Activated T-helper 2 cell treated with anti-CD3 and anti-CD28 coated beads, Interferon-gamma antibody, Interleukin-2, Interleukin-4, amounts not matched to agents 10 μg/mL and 5 μg/mL and 100 μg/mL, durations not matched to agents 14 hours and 24 hours and 36 hours (primary cell): ENCODE results near the gene PGAP6. TPM values are rescaled to one million over a fixed set of nuclear protein-coding genes. Genes with fewer than 3 reads are reported as not detected.
A peak's percentile ranks its signal among the peaks of the same experiment; 100 is the strongest.
"Not testable (repeated sequence)": the region's sequence is repeated elsewhere in the genome, so short reads cannot be mapped to it uniquely, and the experiment has no call there.

ENCODE experiments used
- DNase-seq: peaks from one replicate; pipeline ENCODE4 v3.0.0; 2021; ENCODE audit warnings: low spot score
- H3K27ac Mint-ChIP-seq: one replicate; pipeline ENCODE4 v1.8.0; 2021; ENCODE audit warnings: mixed read lengths
- H3K27me3 Mint-ChIP-seq: one replicate; pipeline ENCODE4 v1.8.0; 2021; ENCODE audit warnings: low read depth, mixed read lengths
- H3K36me3 Mint-ChIP-seq: one replicate; pipeline ENCODE4 v1.8.0; 2021; ENCODE audit warnings: low read depth, mixed read lengths
- H3K4me1 Mint-ChIP-seq: one replicate; pipeline ENCODE4 v1.8.0; 2021; ENCODE audit warnings: low read depth, mixed read lengths
- H3K4me3 Mint-ChIP-seq: one replicate; pipeline ENCODE4 v1.8.0; 2021; ENCODE audit warnings: low read depth, mild to moderate bottlenecking, moderate library complexity, mixed read lengths
- H3K9me3 Mint-ChIP-seq: one replicate; pipeline ENCODE4 v1.8.0; 2021; ENCODE audit warnings: mixed read lengths
- intact Hi-C: fragments of 100-400 bp; cut with micrococcal nuclease; formaldehyde crosslinking; loops from one replicate; pipeline ENCODE4 v1.15.1; 2023
- total RNA-seq: library from RNA; stranded (reverse); gene quantifications from 2 replicates; pipeline ENCODE4 v1.2.3, GENCODE V29; 2022

The PGAP6 gene
- total RNA-seq, 1 donor from 2014 or later: 34.3 TPM

DNA sequence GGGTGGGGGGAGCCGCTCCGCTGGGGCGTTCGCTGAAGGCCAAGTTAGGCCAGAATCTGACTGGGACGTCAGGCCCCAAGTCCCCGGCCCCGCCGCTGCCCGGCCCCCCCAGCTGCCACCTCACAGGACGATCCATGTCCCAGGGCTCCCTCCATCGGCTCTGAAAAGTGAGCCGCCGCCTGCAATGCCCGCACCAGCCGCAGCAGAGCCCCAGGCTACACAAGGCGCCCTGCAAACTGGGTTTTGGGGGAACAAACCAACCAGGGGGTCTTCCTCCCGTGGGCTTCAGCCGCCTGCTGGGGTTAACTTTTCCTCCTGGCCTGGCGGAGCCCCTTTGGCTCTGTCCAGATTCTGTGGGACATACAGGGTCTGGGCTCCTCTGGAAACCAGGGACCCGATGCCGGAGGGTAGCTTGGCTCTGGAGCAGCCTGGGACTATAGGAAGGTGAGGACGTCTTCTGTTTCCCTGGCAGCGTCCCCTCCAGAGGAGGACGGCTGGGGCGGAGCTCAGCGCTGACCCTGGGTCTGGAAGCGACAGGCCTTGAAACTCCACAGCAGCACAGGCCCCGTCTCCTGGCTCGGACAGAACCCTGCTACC, 16.1 kb upstream of the PGAP6 start:
- H3K36me3 Mint-ChIP-seq: no peaks in the 10 kb centered on the region
- peak overlapping the region; percentile 69 for H3K4me3 Mint-ChIP-seq
- peaks cover 14% of the 10 kb centered on the region for H3K4me1 Mint-ChIP-seq
- H3K27ac Mint-ChIP-seq: peak overlapping the region; percentile 33
- H3K27me3 Mint-ChIP-seq: peaks cover 8% of the 10 kb centered on the region
- no peak for DNase-seq
- intact Hi-C loops: loop anchor here (10.0 kb wide), 1 partner anchor 127 kb away; the partner anchor contains the start of gene CAPN15
- no peaks in the 10 kb centered on the region for H3K9me3 Mint-ChIP-seq

DNA sequence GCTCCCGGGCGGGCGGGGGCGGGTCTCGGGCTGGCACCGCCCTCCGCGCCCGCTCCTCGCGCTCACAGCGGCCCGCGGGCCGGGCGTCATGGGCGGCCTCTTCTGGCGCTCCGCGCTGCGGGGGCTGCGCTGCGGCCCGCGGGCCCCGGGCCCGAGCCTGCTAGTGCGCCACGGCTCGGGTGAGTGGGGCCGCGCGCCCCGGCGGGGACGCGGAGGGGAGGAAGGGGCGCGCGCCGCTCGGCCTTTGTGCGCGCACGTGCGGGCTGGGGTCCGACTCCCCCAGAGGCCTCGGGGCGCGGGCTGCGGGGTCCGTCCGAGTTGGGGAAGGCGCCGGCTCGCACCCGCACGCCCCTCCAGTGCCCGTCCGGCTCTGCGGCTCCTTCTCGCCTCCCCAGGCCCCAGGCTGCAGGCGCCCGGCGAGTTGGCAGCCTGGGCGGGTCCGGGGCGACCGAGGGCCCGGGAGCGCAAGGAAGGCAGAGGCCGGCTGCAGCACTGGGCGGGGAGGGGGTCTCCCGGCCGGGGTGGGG, 15.4 kb upstream of the PGAP6 start, which contains the start of gene NME4:
Gene NME4 (plus strand): TSS at position 65 of the 527 bp plus-strand sequence. CDS start 24 bp downstream, at position 89.
- no peak for DNase-seq
- Mint-ChIP-seq H3K36me3 (no peaks in the 10 kb centered on the region), H3K27me3 (peaks cover 8% of the 10 kb centered on the region), H3K9me3 (no peaks in the 10 kb centered on the region), H3K4me3 (peak within 1 kb of the TSS; percentile 87), H3K27ac (peak within 1 kb of the TSS; percentile 79), H3K4me1 (peaks cover 14% of the 10 kb centered on the region)
- intact Hi-C loops: loop anchor here (10.0 kb wide), 1 partner anchor 128 kb away; the partner anchor contains the start of gene CAPN15

DNA sequence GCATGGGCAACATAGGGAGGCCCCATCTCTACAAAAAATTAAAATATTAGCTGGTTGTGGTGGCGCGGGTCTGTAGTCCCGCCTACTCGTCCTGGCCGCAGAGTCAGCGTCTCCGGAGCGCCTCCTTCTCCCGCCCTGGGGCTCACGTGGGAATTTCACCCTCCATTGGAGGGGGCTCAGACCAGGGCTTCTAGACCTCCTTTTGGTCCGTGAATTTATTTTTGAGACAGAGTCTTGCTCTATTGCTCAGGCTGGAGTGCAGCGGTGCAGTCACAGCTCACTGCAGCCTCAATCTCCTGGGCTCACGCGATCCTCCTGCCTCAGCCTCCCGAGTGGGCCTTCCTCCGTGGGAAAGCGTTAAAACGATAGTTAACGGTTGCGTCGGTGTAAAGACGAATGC, 14.8 kb upstream of the PGAP6 start:
- Mint-ChIP-seq H3K27ac (peak overlapping the region; percentile 79), H3K9me3 (no peaks in the 10 kb centered on the region), H3K27me3 (peaks cover 8% of the 10 kb centered on the region), H3K4me3 (peak overlapping the region; percentile 87), H3K36me3 (no peaks in the 10 kb centered on the region), H3K4me1 (peaks cover 14% of the 10 kb centered on the region)
- intact Hi-C loops: loop anchor here (10.0 kb wide), 1 partner anchor 128 kb away; the partner anchor contains the start of gene CAPN15
- DNase-seq: no peak

DNA sequence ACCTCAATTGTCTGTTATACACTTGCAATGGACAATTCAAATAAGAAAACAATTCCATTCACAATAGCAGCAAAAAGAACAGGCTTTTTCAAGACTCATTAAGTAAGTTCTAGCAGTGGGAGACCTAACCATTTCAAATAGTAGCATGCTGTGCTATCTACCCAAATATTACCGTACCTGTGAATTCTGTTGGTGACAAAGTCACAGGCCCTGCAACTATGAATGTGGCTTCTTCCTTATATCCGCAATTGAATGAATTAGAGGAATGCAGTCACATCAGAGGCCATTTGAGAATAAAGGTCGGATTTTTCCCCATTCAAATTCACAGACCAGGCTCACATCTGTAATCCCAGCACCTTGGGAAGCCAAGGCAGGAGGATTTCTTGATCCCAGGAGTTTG, 14.4 kb upstream of the PGAP6 start:
- Mint-ChIP-seq H3K4me1 (peaks cover 14% of the 10 kb centered on the region), H3K9me3 (no peaks in the 10 kb centered on the region), H3K27me3 (peaks cover 8% of the 10 kb centered on the region), H3K27ac (no peak overlapping the region), H3K4me3 (peak overlapping the region; percentile 87), H3K36me3 (no peaks in the 10 kb centered on the region)
- intact Hi-C loops: loop anchor here (10.0 kb wide), 1 partner anchor 129 kb away; the partner anchor contains the start of gene CAPN15
- DNase-seq: no peak

DNA sequence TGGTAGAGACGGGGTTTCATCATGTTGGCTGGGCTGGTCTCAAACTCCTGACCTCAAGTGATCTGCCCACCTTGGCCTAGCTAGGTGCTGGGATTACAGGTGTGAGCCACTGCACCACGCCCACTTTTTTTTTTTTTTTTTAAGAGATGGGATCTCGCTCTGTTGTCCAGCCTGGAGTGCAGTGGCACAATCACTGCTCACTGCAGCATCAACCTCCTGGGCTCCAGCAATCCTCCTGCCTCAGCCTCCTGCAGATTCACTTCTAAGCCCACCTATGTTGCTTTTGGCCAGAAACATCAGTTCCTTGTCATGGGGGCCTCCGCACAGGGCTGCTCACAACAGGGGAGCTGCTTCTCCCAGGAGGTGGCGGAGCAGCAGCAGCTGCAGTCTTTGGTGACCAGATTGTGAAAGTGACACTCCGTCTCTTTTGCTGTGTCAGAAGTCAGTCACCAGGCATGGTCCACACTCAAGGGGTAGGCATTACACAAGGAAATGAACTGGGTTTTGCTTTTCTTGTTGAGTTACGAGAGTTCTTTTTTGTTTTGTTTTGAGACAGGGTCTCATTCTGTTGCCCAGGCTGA, 10.8 kb upstream of the PGAP6 start:
- intact Hi-C loops: loop anchor here (1.0 to 10.0 kb wide), 2 partner anchors 95 to 132 kb away; partner anchors contain the start of gene CAPN15
- peaks cover 4% of the 10 kb centered on the region for H3K4me1 Mint-ChIP-seq
- no peak overlapping the region for H3K4me3 Mint-ChIP-seq
- DNase-seq: no peak
- no peak overlapping the region for H3K27ac Mint-ChIP-seq
- H3K27me3 Mint-ChIP-seq: peaks cover 8% of the 10 kb centered on the region
- H3K9me3 Mint-ChIP-seq: no peaks in the 10 kb centered on the region
- H3K36me3 Mint-ChIP-seq: no peaks in the 10 kb centered on the region

DNA sequence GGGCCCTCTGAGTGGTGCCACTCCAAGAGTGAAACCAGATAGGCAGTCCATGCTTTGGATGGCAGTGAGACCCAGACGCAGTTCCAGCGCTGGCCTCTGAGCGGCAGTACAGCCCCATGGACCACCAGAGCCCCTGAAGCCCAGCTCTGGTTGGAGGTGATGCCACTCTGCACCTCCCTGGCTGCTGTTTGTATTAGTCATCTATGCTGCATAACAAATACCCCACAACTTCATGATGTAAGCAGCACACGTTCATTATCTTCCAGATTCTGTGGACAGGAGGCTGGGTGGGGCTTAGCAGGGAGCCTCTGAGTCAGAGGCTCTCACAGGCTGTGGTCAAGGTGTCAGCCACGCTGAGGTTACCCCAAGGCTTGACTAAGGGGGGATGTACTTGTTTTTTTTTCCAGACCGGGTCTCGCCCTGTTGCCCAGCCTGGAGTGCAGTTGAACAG, 10.1 kb upstream of the PGAP6 start:
- Mint-ChIP-seq H3K9me3 (no peaks in the 10 kb centered on the region), H3K27me3 (peaks cover 8% of the 10 kb centered on the region), H3K36me3 (no peaks in the 10 kb centered on the region), H3K4me1 (peaks cover 4% of the 10 kb centered on the region), H3K27ac (no peak overlapping the region), H3K4me3 (no peak overlapping the region)
- intact Hi-C loops: loop anchor here (1.0 to 10.0 kb wide), 2 partner anchors 95 to 133 kb away; partner anchors contain the start of gene CAPN15
- DNase-seq: peak; percentile 56

DNA sequence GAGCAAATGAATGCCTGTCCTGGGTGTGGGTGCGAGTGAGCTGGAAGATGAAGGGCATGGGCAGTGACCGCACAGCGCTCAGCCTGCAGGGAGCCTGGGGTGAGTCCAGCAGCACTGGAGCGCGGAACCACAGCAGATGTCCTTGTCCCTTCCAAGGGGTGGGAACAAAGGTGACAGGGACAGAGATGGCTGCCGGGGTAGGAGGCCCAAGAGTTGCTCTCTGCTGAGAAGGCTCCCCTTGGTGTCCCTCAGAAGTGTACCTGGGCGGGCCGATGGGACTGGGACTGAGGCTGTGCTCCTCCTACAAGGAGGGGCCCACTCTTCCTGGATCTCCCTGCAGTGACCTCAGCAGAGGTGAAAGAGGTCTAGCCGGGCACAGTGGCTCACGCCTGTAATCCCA, 7.6 kb upstream of the PGAP6 start:
- no peaks in the 10 kb centered on the region for H3K4me1 Mint-ChIP-seq
- no peaks in the 10 kb centered on the region for H3K9me3 Mint-ChIP-seq
- DNase-seq: no peak
- intact Hi-C loops: no loop called here
- H3K27me3 Mint-ChIP-seq: no peaks in the 10 kb centered on the region
- no peak overlapping the region for H3K4me3 Mint-ChIP-seq
- no peaks in the 10 kb centered on the region for H3K36me3 Mint-ChIP-seq
- no peak overlapping the region for H3K27ac Mint-ChIP-seq

DNA sequence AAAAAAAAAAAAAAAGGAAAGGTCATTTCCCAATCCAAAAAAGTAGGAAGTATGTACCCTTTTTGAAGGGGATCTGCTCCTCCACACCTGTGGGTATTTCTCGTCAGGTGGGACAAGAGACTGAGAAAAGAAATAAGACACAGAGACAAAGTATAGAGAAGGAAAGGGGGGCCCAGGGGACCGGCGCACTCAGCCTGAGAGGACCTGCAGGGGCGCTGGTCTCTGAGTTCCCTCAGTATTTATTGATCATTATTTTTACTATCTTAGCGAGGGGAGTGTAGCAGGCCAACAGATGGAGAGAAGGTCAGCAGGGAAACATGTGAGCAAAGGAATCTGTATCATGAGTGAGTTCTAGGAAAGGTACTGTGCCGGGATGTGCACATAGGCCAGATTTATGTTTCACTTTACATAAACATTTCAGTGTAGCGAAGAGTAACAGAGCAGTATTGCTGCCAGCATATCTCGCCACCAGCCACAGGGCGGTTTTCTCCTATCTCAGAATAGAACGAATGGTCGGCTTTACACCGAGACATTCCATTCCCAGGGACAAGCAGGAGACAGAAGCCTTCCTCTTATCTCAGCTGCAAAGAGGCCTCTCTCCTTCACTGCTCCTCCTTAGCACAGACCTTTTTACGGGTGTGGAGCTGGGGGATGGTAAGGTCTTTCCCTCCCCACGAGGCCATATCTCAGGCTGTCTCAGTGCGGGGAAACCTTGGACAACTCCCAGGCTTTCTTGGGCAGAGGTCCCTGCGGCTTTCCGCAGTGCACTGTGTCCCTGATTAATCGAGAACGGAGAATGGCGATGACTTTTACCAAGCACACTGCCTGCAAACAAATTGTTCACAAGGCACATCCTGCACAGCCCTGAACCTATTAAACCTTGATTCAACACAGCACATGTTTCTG, 6.2 kb upstream of the PGAP6 start:
- not testable (repeated sequence) for H3K9me3 Mint-ChIP-seq

DNA sequence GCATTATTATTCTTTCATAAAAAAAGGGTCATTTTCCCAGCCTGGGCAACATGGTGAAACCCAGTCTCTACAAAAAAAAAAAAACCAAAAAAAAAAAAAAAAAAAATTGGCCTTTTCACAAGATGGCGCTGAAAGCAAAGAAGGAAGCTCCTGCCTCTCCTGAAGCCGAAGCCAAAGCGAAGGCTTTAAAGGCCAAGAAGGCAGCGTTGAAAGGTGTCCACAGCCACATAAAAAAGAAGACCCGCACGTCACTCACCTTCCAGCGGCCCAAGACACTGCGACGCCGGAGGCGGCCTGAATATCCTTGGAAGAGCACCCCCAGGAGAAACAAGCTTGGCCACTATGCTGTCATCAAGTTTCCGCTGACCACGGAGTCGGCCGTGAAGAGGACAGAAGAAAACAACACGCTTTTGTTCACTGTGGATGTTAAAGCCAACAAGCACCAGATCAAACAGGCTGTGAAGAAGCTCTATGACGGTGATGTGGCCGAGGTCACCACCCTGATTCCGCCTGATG, 4.9 kb upstream of the PGAP6 start:
- no peak overlapping the region for H3K4me3 Mint-ChIP-seq
- DNase-seq: no peak

More for the DNA sequence above, 6.2 kb upstream of the PGAP6 start:
- H3K27me3 Mint-ChIP-seq, H3K4me3 Mint-ChIP-seq, intact Hi-C loops, DNase-seq, H3K4me1 Mint-ChIP-seq, H3K36me3 Mint-ChIP-seq, H3K27ac Mint-ChIP-seq: not testable (repeated sequence)

DNA sequence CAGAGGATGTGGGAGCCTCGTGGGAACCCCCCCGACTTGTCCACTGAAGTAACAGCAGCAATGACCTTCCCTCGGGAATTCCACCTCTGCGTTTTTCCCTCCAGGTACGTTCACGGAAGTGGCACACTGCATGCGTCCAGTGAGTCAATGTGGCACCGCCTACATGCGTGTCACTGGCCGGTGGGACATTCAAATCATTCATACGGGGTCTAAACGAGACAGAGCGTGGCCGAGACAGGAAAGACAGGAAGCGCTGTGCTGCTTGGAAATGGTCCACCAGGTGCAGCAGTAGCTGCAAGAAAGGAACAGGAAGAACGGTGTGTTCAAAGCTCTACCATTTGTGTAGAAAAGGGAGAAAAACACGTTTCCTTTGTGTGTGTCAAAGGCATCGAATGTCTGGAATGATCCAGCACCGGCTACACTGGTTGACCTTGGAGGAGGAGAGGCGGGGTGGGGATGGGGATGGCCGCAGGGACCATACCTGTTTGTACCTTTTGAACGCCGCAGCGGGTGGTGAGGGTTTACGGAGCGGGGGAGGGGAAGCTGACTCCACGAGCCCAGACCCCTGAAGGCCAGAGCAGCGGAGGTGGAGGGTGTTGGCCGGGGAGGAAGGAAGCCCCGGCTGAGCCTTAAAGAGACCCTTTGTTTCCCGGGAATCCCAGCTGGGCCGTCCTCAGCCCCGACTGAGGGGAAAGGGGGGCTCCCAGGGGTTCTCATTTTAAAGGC, 1.7 kb upstream of the PGAP6 start:
- intact Hi-C loops: loop anchor here (5.0 kb wide), 1 partner anchor 44 kb away; the partner anchor contains the start of gene RAB11FIP3
- H3K36me3 Mint-ChIP-seq: no peaks in the 10 kb centered on the region
- no peak overlapping the region for H3K27ac Mint-ChIP-seq
- no peaks in the 10 kb centered on the region for H3K9me3 Mint-ChIP-seq
- peaks cover 9% of the 10 kb centered on the region for H3K4me1 Mint-ChIP-seq
- H3K27me3 Mint-ChIP-seq: no peaks in the 10 kb centered on the region
- H3K4me3 Mint-ChIP-seq: peak overlapping the region; percentile 78
- DNase-seq: no peak

More for the DNA sequence above, 4.9 kb upstream of the PGAP6 start:
- Mint-ChIP-seq H3K4me1 (peaks cover 9% of the 10 kb centered on the region), H3K27ac (no peak overlapping the region), H3K36me3 (no peaks in the 10 kb centered on the region), H3K27me3 (no peaks in the 10 kb centered on the region), H3K9me3 (no peaks in the 10 kb centered on the region)
- intact Hi-C loops: no loop called here

DNA sequence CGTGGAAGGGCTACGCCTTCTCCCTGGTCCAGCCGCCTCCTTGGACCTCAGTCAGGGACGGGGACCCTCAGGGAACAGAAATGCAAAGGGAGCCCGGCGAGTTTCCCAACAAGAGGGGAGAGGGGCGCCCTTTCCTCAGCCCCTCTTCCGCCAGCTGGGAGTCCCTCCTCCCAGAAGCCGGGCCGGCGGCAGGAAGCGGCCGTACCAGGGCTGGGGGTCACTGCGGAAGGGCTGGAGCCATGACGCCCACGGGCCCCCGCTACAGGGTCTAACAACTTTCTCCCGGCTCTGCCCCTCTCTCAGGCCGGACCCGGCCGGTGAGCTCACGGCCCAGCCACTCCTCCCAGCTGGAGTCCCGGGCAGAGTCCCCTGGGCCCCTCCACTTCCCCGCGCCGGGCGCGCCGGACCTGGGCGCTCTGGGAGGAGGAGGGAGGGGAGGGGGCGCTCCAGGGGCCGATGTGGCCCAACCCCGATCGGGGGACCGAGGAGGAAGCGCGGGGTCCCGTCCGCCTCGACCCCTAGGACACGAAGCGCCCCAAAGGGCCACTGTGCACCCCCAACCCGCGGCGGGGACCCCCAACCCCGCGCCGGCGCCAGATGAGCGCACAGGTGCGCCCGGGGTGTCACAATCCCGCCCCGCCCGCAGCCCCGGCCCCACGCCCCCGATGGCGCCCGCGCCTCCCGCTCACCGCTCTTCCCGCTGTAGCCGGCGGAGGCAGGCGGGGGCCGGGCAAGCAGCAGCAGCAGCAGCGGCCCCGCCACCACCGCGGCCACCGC, 578 bp downstream of the PGAP6 start:
- no peak overlapping the region for H3K27ac Mint-ChIP-seq
- peak overlapping the region; percentile 66 for H3K4me3 Mint-ChIP-seq
- intact Hi-C loops: loop anchor here (5.0 kb wide), 1 partner anchor 46 kb away; the partner anchor contains the start of gene RAB11FIP3
- H3K4me1 Mint-ChIP-seq: peaks cover 9% of the 10 kb centered on the region
- no peaks in the 10 kb centered on the region for H3K27me3 Mint-ChIP-seq
- no peak for DNase-seq
- no peaks in the 10 kb centered on the region for H3K36me3 Mint-ChIP-seq
- H3K9me3 Mint-ChIP-seq: no peaks in the 10 kb centered on the region
